HG03139 (cell line): ENCODE measurements around the gene TCF20.

Experiments used
- ATAC-seq: cut with Tn5 transposase; IDR thresholded peaks from one replicate; pipeline ENCODE4 v1.9.1; 2021; ENCODE audit not compliant: unreplicated experiment

The TCF20 gene

DNA sequence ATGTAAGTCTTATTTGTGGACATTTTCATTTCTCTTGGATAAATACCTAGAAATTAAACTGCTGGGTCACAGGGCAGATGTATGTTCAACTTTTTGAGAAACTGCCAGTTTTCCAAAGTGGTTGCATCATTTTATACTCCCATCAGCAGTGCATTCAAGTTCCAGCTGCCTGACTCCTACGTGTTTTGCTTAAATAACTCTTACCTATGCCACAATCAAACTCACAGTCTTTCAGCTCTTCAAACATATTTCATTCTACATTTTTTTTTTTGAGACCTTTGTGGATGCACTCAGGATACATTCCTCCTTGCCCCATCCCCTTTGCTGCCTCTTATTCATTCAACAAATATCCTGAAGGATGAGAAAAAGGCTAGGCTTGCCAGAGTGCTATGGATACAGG is 9.2 kb downstream of the TCF20 start:
- no peak for ATAC-seq

DNA sequence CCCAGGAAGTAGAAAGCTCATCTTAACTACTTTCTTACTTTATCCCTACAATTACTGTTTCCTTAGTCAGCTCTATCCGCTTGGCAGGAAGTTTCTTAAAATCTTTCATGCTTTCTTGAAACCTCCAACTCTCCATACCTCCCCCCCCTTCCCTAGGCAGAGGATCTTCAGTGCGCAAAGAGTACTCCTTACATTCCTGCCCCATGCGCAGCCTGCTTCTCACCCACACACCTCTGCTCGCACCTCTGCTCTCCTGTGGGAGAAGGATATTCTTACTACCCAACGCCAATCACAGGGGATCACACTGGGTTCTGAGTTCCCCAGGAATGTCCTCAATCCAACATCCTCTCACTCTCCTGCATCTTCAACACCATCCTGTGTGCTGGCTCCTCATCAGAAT is 12.3 kb downstream of the TCF20 start:
- ATAC-seq = no peak

DNA sequence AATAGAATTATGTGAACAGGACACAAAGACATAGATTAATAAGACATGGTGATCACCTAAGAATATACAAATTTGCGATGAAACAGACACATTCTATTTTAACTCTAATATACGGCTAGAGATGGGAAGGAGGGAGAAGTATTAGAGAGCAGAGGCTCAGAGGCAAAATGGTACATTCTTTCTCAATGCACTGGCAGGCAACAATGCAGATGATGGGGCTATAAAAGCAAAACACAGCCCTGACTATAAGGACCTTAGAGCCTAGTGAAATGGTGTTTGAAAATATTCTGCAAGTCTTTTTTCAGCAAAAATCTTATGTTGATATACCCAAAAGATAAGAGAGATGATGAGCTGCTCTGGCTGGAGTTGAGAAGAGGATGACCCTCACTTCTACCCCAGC is 13.1 kb downstream of the TCF20 start:
- no peak for ATAC-seq

DNA sequence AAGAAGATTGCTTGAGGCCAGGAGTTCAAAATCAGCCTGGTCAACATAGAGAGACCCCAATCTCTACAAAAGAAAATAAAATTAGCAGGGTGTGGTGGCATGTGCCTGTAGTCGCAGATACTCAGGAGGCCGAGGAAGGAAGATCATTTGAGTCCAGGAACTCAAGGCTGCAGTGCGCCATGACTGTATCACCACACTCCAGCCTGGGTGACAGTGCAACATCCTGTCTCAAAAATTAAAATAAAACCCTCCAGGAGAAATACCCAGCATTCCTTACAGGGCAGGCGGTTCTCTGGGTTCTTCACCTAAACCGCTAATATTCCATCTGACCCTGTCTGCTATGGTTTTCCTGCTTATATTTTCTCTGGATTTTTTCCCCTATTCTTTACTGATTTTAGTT is 13.5 kb downstream of the TCF20 start:
- ATAC-seq = no peak

DNA sequence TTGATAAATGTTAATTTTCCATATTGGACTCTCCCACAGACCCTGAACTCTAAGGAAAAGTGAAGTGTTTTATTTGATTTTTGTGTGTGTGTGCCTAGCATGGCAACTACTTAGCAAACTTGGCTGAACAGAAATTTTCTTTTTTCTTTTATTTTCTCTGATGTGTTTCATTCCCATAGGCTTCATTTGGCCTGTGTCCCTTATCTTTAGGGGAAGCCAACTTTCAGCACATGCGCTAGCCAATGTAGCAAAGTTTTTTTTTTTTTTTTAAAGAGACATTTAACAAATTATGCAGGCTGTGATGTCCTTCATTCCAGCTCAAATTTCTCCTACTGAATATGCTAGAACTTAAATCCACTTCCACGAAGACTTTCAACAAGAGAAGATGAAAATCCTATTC is 14.2 kb downstream of the TCF20 start:
- no peak for ATAC-seq

DNA sequence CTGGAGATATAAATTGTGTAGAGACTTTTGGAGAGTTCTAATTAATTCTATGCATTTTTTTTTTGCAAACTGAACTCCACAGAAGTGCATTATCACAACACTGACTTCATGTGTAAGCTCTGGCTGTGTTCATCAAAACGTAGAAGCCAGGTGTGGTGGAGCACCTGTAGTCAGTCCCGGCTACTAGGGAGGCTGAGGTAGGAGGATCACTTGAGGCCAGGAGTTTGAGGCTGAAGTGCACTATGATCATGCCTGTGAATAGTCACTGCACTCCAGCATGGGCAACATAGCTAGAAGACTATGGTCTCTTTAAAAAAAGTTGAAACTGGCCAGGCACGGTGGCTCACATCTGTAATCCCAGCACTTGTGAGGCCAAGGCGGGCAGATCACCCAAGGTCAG is 20.6 kb downstream of the TCF20 start:
- no peak for ATAC-seq

DNA sequence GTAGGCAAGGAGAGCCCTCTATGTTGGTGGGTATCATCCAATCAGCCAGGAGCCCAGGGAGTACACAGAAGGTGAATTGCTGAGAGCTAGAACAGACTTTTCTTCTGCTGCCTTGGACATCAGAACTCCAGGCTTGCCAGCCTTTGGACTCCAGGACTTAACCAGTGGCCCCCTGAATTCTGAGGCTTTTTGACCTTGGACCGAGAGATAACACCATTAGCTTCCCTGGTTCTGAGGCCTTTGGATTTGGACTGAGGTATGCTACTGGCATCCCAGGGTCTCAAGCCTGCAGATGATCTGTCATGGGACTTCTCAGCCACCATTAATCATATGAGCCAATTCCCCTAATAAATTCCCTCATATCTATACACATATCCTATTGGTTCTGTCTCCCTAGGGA is 21.5 kb downstream of the TCF20 start:
- ATAC-seq = no peak

DNA sequence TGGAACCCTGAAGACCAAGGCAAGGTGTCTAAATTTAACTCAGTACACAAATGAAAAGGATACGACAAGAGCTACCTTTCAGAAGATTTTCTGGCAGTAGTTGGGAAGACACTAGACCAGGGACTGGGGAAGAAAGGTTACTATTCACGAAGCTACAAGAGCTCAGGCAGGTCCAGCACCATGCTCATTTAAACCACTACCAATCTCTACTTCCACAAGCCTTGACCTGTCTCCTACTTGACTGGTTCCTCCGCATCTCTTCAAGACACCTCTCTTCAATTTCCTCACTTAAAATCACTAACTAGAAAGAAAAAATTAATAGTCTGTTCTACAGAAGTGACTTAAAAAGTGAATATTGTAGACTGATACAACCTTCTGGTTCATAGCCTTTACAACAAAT is 22.9 kb downstream of the TCF20 start:
- no peak for ATAC-seq

DNA sequence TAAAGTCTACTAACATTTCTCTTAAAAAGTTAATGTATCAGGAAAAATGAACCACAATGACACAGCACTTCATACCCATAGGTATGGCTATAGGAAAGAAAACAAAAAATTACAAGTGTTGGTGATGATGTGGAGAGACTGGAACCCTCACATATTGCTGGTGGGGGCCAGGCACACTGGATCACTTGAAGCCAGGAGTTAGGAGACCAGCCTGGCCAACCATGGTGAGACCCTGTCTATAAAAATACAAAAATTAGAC is 26.7 kb downstream of the TCF20 start:
- ATAC-seq = no peak

DNA sequence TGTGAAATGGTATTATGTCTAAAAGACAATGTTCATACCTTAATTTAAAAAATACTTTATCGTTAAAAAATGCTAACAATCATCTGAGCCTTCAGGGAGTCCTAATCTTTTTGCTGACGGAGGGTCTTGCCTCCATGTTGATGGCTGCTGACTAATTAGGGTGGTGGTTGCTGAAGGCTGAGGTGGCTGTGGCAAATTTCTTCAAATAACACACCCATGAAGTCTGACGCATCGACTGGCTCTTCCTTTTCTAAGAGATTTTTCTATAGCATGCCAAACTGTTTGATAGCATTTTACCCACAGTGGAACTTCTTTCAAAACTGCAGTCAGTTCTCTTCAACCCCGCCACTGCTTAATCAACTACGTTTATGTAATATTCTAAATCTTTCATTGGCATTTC is 33.6 kb downstream of the TCF20 start:
- ATAC-seq = no peak

DNA sequence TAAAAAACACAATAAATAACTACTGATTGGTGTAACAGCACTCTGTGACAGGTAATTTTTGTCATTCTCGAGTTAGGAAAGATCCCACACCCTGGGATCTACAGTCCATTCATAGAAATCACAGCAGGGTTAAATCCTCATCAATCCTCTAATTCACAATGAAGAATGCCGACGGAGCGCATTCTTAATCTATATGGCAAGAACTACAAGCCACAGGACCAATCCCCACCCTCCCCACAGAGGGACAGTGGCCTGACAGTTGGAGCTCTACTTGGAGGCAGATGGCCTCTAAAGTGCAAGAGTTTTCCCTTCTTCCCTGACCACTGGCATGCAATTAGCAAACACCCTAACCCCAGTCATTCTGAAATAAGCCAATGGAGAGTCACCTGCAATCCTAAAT is 34.2 kb downstream of the TCF20 start:
- ATAC-seq = no peak

DNA sequence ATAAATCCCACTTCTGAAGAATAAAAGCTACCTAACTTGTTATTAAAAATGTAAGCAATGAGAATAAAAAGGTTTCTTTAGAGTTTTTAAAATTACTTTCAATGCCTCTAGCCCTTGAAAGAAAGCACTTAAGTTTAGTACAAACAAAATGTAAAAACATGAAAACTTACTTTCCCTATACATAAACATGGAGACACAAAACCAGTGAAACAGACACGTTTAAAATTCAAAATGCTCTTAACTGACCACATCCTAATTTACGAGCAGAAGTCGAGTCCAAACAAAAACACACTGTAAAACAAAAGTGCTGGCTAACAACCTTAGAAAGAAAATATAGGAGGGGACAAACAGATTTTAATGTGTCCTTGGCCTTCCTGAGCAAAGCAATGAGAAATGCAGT is 36.6 kb downstream of the TCF20 start:
- ATAC-seq = no peak

DNA sequence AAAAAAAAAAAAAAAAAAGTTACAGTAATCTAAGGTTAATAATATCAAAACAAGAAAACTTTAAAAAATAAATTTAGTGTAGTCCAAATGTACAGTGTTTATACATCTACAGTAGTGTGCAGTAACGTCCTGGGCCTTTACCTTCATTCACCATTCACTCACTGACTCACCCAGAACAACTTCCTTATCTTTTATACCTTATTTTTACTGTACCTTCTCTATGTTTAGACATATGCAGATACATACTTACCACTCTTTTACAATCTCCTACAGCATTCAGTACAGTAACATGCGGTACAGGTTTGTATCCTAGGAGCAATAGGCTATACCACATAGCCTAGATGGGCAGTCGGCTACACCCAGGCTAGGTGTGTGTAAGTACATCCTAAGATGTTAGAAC is 38.5 kb downstream of the TCF20 start:
- no peak for ATAC-seq

DNA sequence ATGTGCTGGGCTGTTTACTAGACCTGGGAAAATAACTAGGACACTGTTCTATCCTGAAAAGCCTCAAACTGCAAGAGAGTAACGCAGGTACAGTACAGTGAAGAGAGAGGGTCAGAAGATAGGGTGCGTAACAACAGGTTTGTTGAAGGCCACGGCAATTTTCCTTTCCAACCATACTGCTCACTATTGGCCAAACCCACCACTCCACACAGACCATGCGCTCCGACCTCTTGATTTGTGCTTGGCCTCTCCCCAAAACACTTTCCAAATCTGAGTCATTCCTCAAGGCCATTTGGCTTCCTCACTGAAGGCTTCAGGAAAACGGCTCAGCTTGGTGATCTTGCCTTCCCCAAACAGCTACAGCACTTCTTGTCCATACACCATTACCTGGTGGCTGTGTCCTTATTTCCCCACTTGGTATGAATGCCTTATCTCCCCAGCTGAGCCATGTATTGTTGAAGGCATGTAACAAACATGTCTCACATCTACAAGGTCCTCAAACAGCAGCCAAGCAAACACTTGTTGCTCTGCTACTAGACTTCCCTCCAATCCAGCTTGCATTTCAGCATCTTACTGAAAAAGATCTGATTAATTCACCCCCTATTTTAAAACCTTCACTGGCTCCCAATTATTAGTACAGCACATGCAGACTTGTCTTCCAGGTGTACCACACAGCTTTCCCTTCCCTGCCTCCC is 40.9 kb downstream of the TCF20 start:
- no peak for ATAC-seq

DNA sequence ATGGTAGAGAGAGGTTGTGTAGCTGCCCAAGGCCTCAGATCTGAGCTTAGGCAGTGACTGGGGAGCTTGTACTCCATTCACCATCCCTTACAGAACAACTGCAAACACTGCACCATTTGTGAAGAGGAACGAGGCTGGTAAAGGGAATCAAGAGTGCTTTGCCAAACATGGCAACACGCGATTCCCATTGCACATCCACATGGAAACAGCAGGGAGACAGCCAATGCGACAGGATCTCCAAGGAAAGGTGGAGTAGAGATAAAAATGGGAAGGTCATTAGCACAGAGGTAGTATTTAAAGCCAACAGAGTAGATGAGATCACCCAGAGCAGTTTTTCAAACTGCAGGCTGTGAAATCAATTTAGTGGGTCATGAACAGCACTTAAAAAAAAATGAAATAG is 42.0 kb downstream of the TCF20 start:
- no peak for ATAC-seq

DNA sequence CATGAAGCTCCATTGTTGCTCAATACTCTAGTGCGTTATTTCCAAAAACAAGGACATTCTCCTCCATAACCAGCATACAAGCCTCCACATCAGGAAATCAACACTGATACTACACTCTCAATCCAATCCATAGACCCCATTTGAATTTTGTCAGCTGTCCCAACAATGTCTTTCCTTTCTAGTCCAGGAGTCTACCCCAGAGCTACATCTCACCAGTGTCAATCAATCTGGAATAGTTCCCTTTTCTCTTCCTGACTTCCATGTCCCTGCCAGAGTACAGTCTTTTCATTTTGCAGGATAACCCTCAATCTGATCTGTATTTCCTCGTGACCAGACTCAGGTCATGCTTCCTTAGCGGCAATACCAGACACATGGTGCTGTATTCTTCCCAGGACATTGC is 43.0 kb downstream of the TCF20 start:
- ATAC-seq = no peak

DNA sequence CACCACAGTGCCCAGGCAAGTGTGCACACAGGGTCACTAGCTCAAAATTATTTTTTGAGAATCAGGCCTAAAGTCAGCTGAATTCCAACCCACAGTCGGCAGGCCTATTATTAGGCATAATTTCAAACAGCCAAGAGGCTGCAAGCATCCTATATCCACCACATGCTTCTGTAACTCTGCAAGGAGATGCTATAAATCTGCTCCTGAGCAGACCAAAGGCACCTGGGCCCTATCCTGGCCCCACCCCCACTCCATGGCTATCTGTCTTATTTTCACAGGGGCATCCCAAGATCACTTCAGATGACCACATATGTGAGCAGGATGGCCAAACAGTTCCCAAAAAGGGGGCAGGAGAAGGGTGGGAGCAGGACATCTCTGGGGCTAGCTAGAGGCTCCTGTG is 44.6 kb downstream of the TCF20 start:
- ATAC-seq = no peak

DNA sequence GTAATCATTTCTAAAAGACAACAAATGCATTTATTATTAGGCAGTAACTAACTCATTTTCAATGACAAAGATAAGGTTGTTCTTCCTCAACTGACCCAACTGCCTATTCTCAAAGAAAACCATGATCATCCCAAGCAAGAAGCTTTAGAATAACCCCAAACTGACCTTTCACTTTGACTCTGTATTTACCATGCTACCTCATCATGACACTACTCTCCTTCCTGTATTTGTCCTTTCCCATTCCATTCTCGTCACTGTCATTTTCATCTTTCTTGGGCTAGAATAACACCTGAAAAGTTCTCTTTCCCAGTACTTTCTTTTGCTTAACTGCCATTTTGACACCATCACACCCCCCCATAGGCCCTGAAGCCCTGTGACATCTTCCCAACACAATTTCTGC is 48.3 kb downstream of the TCF20 start:
- no peak for ATAC-seq
